Measurements from ENCODE around the gene CEP89.
"Not testable (repeated sequence)": the region's sequence is repeated elsewhere in the genome, so short reads cannot be mapped to it uniquely, and the experiment has no call there.

CEP89 gene

DNA sequence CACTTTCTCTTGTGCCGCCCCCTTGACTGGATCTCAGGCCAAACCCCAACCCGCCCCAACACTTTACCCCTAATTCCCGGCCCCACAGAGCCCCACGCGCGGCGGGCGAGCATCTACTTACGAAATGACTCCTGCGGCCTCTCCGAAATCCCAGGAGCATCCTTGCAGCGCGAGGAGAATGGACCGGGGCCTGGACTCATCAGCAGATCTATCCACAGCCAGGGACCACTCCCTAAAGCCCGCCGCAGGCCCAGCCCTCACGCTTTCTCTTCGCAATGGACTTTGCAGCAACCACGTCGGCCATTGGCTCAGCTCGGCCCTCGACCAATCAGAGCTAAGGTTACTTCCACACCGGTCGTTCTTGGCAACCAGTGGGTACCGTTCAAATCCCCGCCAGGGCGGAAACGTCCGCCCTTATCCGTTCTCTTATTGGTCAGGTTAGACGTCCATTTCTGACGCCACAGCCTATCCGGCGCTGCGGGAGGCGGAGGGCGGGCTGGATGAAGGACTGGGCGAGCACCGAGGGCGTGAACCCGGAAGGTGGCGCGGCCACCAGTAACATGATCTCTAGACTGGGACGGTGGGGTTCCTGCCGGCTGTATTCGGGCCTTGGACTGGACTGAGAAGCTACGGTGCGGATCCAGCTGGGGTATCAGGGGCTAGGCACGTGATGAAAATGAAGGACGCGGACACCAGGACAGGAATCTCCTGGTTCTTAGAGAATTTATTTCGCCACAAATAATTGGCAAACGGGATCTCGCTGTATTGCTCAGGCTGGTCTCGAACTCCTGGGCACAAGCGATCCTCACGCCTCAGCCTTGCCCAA, at the start of gene CEP89, which contains the start of gene FAAP24:
Gene CEP89 (minus strand): TSS at position 244 of the 826 bp plus-strand sequence. CDS start 84 bp downstream, at position 160.
Gene FAAP24 (plus strand): TSS at position 528 of the 826 bp plus-strand sequence. CDS start 955 bp downstream, outside the sequence.
- peak; percentile 99 for DNase-seq (ENCODE audit: low read depth, low spot score)

DNA sequence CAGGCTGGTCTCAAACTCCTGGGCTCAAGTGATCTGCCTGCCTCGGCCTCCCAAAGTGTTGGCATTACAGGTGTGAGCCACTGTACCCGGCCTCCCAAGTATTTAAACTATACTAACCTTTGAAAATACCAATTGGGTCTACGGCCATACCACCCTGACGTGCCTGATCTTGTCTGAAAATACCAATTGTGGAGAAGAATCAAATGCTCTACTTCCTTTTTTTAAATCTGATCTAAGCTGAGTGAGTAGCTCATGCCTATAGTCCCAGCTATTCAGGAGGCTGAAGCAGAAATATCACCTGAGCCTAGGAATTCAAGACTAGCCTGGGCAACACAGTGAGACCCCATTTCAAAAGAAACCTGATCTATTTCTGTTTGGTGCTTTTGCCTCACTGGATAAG, 39.1 kb upstream of the CEP89 start:
- DNase-seq (ENCODE audit: low read depth, low spot score) = not testable (repeated sequence)

DNA sequence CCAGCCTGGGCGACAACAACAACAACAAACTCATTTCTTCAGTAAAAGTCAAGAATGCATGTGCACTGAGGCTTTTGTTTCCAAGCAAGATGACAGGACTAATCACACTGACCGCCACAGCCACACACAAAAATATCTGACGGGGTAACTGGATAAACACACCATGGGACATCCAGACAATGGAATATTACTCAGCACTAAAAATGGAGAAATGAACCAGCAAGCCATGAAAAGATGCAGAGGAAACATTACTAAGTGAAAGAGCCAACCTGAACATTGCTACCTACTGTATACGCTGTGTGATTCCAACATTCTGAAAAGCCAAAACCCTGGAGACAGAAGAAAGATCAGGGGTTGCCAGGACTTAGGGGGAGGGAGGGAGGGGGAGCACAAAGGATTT, 37.0 kb upstream of the CEP89 start:
- DNase-seq (ENCODE audit: low read depth, low spot score) = no peak

DNA sequence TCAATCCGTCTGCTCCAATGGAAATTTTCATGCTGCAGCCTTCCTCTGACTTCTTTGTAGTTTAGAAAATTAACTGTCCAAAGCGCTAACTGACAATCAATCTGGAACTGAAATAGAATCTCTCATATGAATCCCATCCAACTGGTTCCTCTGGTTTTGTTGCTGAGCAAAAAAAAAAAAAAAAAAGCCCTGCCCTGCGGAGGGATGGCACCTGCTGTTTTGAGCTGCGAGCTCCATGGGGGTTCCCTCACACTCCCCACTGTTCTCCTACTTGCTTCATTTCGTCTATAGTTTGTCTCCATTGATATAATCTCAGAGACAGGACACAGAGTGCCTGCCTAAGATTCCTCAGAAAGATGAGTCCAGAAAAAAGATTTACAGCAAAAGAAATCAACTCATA, 33.7 kb upstream of the CEP89 start:
- no peak for DNase-seq (ENCODE audit: low read depth, low spot score)

DNA sequence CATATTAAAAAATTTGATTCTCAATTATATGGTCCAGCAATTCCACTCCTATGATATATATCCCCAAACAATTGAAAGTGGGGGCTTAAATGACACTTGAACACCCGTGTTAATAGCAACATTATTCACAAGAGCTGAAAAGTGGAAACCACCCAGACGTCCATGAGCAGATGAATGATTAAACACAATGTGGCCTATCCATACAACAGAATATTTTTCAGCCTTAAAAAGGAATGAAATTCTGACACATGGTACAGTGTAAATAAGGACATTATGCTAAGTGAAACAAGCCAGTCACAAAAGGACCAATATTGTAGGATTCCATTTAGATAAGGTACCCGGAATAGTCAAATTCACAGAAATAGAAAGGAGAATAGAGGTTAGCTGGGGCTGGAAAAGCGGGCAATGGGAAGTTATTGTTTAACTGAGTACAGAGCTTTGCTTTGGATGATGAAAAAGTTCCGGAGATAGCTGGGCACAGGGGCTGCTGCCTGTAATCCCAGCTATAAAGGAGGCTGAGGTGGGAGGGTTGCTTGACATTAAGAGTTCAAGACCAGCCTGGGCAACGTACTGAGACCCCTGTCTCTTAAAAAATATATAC, 31.8 kb upstream of the CEP89 start:
- DNase-seq (ENCODE audit: low read depth, low spot score) = not testable (repeated sequence)

DNA sequence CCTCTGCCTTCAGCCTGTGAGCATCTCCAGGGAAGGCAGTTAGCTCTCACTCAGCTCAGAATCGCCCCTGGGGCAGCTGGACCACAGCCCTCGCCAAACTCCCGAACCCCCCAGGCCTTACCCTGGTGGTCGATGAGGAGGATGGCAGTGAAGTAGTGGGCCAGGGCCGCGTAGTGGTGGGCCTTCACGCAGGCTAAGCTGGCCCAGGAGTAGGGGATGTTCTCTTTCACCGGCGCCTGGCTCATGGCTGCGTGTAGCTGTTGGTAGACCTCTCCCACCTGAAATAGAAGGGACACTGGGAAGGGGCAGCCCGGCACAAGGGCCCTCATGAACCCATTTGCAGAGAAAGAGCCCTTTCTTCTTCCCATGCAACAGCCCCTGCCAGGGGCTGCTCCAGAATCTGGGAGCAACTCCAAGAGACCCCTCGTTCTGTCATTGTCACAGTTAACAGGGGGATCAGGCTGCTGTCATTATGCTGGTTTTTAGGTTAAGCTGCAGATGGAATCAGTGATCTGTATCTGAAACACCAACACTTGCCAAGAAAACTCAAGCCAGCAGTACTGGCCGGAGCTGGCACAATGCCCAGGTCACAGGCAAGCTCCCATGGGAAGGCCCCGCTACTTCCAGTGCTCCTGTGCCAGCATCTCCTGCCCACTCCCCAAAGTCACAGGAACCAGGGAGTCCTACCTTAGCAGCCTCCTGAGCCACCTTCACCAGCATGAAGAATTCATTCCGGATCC, 30.5 kb upstream of the CEP89 start:
- not testable (repeated sequence) for DNase-seq (ENCODE audit: low read depth, low spot score)

DNA sequence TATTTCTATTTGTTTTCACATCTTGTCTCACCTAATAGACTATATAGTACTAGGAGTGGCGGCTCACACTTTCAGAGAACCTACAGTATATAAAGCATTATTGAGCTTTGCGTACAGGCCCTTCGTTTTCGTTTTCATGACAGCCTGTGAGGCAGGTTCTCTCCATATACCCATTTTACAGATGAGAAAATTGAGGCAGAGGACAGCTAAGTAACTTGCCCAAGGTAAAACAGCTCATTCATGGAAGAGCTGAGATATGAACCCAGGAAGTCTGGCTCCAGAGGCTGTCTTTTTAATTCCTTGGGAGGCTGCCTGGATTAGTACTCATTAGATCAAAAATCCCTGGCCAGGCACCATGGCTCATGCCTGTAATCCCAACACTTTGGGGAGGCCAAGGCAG, 29.2 kb upstream of the CEP89 start:
- DNase-seq (ENCODE audit: low read depth, low spot score) = no peak

DNA sequence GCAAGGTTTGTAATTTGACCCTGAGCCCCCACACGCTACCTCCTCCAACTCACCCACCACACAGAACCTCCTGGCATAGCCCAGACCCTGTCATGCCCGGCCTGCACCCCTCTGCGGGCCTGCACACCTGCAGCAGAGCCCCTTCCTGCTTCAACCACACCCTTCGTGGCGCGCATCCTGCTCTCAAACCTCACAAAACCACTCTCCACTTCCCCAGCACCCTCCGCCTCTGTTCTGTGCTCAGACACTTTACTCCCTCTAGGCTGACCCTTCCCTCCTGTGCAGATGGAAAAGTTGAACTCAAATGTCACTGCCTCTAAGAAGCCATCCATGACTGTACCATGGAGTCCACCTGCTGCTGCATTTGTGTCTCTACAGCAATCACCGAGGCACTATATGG, 28.8 kb upstream of the CEP89 start:
- DNase-seq (ENCODE audit: low read depth, low spot score) = no peak

DNA sequence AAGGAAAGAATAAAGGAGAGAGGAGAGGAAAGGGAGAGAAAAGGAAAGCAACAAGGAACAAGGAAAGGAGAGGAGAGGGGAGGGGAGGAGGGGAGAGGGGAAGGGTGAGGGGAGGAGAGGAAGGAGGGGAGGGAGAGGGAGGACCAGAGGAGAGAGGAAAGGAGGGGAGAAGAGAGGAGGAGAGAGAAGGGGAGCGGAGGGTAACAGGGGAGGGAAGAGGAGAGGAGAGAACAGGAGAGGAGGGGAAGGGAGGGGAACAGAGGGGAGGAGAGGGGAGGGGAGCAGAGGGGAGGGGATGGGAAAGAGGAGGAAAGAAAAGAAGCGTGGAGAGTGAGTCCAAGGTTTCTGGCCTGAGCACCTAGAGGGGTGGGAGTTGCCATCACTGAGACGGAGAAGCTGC, 27.0 kb upstream of the CEP89 start:
- no peak for DNase-seq (ENCODE audit: low read depth, low spot score)

DNA sequence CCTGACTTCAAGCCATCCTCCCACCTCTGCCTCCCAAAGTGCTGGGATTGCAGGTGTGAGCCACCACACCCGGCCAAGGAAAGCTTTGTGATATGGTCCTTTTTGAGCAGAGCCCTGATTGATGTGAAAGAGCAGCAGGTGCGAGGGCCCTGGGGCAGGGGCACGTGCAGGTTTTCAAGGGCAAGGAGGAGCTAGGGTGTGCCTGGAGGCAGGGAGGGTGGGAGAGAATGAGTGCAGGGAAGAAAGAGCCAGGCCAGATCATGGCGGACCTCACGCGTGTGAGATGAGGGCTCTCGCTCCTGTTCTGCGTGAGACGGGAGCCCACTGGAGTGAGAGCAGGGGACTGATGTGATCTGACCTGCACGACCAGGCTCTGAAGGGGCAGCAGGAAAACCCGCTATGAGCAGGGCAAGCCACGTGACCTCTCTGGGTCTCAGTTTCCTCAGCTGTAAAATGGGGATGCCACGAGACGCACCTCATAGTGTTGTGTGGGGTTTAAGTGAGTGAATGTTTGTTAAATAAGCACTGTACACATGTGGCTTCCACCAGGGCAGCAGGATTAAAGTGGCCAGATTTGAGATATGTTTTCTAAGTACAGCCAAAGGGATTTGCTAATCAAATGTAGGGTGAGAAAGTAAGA, 26.1 kb upstream of the CEP89 start:
- DNase-seq (ENCODE audit: low read depth, low spot score) = no peak

DNA sequence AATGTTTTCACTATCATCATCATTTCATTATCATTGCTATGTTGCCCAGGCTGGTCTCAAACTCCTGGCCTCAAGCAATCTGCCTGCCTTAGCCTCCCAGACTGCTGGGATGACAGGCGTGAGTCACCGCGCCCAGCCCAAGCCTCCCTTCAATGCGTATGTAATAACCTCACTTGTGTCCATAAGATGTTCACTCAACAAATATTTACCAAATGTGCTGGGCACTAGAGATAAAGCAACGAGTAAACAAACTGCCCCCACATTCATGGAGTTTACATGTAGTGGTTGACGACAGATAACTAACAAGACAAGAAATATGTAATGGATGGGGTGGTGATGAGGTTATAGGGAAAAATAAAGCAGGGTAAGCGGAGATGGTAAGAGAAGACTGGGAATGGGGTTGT, 25.3 kb upstream of the CEP89 start:
- not testable (repeated sequence) for DNase-seq (ENCODE audit: low read depth, low spot score)

DNA sequence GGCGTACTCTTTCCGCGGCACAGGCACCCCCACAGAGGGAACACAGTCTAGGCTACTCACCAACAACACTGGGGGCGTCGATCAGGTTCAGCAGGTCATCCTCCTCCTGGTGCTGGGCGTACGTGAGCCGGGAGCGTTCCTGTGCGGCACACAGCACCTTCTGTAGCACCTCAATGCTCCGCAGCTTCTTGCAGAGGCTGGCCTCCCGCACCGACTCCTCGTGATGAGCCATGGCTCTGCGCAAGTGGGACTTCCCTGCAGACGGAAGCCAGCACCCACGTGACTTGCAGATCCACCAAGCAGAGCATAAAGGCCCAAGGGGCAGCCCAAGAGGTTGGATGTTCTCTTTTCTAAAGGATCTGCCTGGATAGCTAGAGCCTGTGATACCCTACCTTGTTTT, 24.2 kb upstream of the CEP89 start:
- not testable (repeated sequence) for DNase-seq (ENCODE audit: low read depth, low spot score)

DNA sequence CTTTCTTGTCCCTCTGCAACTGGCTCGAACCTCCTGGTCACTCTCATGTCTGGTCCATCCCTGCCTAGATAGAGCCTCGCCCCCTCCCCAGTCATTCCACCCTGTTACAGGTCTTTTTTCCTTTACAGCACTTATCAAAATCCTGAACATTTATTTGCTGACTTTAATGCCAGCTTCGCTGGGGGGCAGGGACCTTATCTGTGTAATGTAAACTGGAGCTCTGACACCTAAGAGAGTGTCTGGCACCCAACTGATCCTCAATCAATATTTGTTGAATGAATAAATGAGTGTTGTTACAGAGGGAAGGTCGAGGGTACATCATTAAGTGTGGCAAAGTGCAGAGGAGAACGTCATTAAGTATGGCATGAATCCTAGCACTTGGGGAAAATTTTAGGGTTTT, 17.0 kb upstream of the CEP89 start:
- DNase-seq (ENCODE audit: low read depth, low spot score) = no peak

DNA sequence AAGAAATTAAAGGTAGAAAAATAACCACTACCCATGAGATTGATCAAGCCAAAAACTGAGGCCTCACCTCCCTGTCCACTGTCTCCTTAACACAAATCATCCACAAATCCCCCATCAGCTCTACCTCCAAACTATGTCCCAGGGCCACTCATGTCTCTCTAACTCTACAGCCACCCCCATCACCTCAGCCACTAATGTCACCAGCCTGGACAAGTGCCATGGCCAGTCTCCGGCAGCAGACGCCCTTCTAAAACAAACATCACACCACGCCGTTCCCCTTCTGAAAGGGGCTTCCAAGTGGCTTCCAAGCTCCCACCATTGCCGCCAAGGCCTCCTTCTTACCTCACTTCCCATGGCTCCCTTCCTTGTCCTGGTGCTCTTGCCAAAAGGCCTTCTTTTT, 16.5 kb upstream of the CEP89 start:
- DNase-seq (ENCODE audit: low read depth, low spot score) = not testable (repeated sequence)

DNA sequence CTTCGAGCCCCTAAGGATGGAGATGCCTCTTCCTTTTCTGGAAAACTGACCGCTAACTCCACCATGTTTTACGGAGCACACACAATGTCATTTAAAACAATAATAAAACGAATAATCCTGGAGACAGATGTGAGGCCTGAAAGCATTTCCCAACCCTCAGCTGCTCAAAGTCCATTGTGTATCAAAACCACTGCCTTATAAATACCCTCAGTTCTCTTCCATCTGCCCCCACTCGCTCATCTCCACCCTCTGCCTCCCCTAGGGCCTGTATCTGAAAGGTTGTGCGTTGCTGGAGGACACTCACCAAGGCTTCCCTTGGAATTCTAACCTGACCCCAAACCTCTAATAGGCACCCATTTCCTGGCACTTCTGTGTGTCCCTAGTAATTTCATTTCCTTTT, 10.7 kb upstream of the CEP89 start:
- DNase-seq (ENCODE audit: low read depth, low spot score) = not testable (repeated sequence)

DNA sequence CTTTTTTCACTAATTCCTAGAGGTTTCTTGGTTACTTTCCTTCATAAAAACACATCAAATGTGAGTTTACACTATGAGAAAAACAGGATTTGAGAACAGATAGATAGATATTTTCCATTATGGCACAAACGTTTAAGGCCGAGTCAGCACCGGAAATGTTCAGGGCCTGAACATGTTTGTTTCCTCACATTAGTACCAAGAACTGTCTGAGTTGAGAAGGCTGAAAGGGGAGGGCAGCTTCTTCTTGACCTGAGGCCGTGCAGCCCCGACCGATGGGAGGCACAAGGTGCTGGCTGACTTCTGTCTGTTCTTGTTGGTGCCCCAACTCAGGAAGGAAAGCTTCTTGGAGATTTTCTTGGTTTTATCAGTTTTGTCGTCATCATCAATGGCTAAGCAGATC, 8.0 kb upstream of the CEP89 start:
- not testable (repeated sequence) for DNase-seq (ENCODE audit: low read depth, low spot score)

DNA sequence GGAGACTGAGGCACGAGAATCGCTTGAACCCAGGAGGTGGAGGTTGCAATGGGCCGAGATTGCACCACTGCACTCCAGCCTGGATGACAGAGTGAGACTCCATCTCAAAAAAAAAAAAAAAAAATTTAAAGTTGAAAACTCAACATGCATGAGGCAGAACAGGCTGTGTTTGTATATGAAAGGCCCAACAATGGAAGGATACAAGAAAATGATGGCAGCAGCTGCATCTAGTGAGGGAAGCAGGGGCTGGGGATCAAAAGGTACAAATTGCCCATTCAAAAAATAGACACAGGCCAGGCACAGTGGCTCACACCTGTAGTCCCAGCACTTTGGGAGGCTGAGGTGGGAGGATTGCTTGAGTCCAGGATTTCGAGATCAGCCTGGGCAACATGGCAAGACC, 6.1 kb upstream of the CEP89 start:
- not testable (repeated sequence) for DNase-seq (ENCODE audit: low read depth, low spot score)

DNA sequence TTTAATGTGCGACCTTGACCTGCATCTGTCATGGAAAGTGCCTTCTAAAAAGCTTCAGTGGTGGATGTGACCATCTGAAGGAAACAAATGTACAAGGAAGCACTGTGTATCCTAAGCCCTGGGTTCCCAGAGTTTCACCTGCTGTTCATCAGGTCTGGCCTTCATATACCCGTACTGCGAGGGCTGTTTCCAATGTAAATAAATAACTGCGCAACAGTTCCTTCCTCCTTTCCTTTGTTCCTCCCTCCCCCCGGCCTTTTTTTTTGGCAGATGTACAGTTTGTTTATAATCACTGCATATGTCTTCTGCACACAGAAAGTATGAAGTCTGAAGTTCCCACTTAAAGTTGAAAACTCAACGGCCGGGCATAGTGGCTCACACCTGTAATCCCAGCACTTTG, 5.5 kb upstream of the CEP89 start:
- no peak for DNase-seq (ENCODE audit: low read depth, low spot score)

DNA sequence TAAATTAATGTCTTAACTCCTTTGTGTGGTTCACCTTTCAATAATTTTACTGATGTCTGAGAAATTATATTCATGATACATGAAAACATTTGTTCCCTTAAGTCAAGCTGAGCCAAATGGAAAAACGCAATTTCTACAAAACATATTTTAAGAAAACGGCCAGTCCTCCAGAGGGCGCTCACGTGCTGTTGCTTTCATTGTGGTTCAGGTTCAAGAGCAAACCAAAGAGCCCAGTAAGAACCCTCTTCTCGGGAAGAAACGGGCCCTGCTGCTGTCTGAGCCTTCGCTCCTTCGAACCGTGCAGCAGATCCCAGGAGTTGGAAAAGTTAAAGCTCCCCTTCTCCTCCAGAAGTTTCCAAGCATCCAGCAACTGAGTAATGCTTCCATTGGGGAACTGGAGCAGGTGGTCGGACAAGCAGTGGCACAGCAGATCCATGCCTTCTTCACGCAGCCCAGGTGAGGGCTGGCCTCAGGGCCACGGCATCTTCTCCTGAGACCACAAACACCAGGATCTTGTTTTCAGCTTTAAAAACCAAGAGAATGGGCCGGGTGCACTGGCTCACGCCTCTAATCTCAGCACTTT, 4.6 kb upstream of the CEP89 start:
- no peak for DNase-seq (ENCODE audit: low read depth, low spot score)

DNA sequence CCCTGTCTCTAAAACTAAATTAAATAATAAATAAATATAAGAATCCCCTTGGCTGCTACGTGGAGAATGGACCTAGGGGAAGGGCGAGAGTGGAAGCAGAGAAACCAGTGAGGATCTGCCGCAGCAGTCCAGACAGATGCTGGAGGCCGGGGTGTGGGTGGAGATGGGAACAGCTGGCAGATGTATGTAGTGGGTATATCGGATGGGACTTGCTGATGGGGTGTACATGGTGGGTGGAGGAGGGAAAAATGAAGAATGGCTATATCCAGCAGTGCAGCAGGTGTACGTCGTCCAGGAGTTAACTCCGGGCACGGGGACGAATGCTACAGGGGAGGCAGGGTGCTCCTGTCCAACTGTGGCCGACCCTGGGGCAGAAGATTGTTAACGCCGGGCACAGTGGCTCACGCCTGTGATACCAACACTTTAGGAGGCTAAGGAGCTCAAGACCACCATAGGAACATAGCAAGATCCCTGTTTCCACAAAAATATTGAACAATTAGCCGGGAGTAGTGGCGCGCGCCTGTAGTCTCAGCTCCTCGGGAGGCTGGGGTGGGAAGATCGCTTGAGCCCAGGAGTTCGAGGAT, 654 bp downstream of the CEP89 start:
- DNase-seq (ENCODE audit: low read depth, low spot score) = no peak

DNA sequence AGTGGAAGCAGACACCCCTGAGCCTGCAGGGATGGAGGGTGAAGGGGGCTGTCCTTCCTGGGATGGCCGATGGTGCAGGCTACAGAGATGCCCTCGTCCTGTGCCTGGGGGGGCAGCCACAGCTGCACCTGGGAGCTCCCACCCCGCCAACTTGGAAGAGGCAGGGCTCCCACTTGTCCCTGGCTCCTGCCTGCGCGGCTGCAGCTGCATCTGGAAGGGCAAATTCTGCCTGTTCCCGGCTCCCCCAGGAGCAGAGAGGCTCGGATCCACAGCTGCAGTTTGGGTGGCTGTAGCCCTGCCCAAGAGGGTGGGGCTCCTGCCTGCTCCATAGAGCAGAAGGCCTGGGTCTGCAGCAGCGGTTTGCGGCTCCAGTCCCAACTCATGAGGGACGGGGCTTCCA, 2.2 kb downstream of the CEP89 start:
- DNase-seq (ENCODE audit: low read depth, low spot score) = no peak

All from brain pericyte (primary cell).